ENCODE measurements around the gene PLTP.

GRCh38 chr20:45957021-45957941 is 45.3 kb upstream of the PLTP start:
- no peak for TF ChIP-seq CTCF (conservative IDR thresholded peaks at IDR 0.05; ENCODE audit: low read depth, low read length)
- no peak for TF ChIP-seq EZH2phosphoT487 (IDR thresholded peaks at IDR 0.05; ENCODE audit: borderline replicate concordance, low read length)
- TF ChIP-seq EZH2 (IDR thresholded peaks at IDR 0.05; ENCODE audit: low read length, unreplicated experiment), result no peak

All from PC-3 (cell line).